Measurements from ENCODE around the gene PRKN. TPM values are rescaled to one million over a fixed set of nuclear protein-coding genes. Genes with fewer than 3 reads are reported as not detected.

Gene PRKN
- total RNA-seq, 1 donor from 2014 or later, result 7.9 TPM

DNA sequence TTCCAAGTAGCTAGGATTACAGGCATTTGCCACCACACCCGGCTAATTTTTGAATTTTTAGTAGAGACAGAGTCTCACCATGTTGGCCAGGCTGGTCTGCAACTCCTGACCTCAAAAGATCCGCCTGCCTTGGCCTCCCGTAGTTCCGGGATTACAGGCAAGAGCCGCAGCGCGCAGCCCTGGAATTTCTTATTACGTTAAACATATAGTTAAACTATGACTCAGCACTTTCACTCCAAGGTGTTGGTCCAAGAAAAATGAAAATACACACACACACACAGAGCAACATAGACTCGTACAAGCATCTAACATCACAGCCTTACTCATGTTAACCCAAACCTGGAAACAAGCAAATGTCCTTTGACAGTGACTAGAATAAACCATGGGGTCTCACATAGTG lies 663.9 kb downstream of the PRKN start:
- DNase-seq (ENCODE audit: low spot score), result no peak

GRCh38 chr6:162058281-162058875 lies 669.2 kb downstream of the PRKN start:
- DNase-seq (ENCODE audit: low spot score), result no peak

- no peak for DNase-seq (ENCODE audit: low spot score)
These were observed 670.8 kb downstream of the PRKN start for GRCh38 chr6:162056745-162057144.

DNA sequence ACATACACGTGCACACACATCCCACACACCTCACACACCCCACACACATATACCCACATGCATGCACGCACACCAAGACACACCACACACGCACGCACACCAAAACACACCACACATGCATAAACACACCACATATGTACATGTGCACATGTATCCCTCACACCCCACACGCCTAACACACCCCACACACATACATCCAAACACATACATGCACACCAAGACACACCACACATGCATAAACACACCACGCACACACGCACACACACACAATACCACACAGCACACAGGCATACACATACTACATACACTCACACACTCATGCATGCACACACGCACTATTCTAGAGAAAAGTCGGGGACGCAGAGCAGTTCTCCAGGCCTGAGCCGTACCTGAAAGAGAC lies 671.5 kb downstream of the PRKN start:
- no peak for DNase-seq (ENCODE audit: low spot score)

DNA sequence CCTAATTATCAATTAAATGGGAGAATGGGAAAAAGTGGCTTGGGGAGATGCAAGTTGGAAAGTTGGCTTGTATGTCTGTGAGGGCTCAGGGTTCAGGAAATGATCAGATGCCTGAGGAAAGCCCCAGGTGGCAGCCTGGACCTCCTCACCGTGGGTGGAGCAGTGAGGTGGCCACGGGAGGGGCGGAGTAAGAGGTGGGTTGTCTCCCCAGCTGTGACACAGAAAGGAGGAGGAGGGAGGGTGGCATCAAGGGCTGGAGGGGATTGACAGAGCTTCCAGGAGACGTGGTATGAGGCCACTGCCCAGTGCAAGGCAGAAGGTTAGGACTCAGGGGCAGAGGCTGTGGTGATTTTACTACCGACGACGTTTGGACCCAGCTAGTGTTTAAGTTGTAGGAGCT lies 672.2 kb downstream of the PRKN start:
- DNase-seq (ENCODE audit: low spot score), result no peak

DNA sequence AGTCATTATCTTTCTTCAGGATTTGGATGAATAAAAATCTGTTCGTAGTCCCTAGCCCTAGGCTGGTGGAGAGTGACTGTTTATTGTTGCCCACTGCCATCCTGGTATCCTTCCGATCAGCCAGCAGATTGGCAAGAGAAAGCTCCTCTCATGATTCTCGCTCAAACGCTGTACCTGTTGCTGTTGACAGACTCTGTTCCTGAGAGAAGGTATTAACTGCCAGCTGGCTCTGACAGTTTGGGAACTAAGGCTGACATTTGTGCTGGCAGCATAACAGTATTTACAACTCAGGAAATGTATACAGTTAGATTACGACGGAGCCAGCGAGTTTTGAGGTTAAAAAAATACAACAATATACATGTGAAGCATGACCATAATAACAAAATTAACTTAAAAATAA lies 674.5 kb downstream of the PRKN start:
- no peak for DNase-seq (ENCODE audit: low spot score)

DNA sequence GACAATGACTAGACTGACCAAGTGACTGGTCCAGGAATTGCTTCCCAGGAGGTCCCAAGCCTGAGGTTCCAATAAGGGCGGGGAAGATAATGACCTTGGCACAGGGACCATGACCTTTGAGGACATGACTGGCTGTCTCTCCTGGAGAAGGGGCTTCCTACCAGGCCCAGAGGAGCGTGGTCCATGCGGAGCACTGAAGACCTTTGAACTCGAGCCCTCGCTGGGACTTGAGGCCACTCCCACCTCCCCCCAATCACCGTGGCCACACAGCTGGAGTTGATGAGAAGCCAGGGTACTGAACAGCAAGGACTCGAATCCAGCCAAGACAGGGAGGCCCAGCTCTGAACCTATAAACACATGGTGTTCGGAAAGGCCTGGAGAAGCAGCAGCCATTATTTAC lies 677.0 kb downstream of the PRKN start:
- DNase-seq (ENCODE audit: low spot score), result no peak

DNA sequence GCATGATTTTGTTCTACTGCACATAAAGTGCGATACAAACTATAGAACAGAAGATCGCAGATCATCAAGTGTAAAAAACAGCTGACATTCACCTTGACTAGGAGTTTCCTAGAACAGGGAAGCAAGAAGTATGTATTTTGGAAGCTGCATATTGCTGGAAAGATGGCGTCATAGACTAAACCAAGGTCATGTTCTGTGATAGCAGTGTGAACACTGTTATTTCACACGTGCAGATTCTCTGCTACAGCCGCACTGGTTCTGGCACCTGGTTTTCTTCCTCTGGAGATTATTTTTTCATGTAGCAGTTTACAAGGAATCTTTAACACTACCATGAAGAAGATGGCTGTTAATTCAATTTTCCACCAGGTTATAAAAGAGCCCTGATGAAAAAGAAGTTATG lies 681.2 kb downstream of the PRKN start:
- no peak for DNase-seq (ENCODE audit: low spot score)

GRCh38 chr6:162032620-162033019 lies 694.9 kb downstream of the PRKN start:
- no peak for DNase-seq (ENCODE audit: low spot score)

- no peak for DNase-seq (ENCODE audit: low spot score)
These were observed 697.5 kb downstream of the PRKN start for GRCh38 chr6:162029873-162030576.

DNA sequence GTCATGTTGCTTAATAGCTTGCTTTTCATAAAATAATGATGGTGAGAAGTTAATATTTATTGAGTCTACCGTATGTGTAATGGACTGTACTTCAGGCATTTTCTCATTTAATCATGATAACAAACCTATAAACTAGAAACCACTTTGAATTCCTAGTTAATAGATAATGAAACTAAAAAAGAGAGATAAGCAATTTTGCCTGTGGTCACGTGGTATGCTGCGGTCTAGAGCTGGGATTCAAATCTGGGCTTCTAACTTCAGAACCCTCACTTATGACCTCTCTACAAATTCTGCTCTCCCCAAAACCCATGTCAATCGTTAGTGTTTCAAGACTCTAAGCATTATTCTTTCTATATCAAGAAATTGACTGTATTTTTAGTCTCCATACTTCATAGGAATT lies 700.7 kb downstream of the PRKN start:
- DNase-seq (ENCODE audit: low spot score), result no peak

GRCh38 chr6:162026031-162026430 lies 701.5 kb downstream of the PRKN start:
- no peak for DNase-seq (ENCODE audit: low spot score)

GRCh38 chr6:162019349-162019748 lies 708.2 kb downstream of the PRKN start:
- no peak for DNase-seq (ENCODE audit: low spot score)

DNA sequence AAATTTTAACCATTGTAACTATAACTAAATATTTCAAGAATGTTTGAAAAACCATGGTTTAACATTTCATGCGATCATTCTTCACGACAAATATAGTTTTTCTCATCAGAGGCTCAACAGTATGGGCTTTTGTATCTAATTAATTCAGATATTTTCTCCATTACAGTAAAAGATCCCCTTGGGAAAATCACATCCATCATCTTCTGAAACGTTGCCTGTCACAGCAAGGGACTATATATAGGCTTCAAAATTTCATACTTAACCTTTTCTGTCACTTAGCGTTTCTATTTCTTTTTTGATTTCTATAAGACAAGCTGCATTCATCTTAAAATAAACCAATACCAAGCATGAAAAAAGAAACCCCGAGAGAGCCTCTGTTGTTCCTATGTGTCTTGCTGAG lies 710.0 kb downstream of the PRKN start:
- DNase-seq (ENCODE audit: low spot score), result no peak

- no peak for DNase-seq (ENCODE audit: low spot score)
These were observed 713.3 kb downstream of the PRKN start for GRCh38 chr6:162014069-162014811.

- DNase-seq (ENCODE audit: low spot score), result no peak
These were observed 722.2 kb downstream of the PRKN start for GRCh38 chr6:162005372-162005771.

GRCh38 chr6:161996783-161997182 lies 730.8 kb downstream of the PRKN start:
- DNase-seq (ENCODE audit: low spot score), result no peak

DNA sequence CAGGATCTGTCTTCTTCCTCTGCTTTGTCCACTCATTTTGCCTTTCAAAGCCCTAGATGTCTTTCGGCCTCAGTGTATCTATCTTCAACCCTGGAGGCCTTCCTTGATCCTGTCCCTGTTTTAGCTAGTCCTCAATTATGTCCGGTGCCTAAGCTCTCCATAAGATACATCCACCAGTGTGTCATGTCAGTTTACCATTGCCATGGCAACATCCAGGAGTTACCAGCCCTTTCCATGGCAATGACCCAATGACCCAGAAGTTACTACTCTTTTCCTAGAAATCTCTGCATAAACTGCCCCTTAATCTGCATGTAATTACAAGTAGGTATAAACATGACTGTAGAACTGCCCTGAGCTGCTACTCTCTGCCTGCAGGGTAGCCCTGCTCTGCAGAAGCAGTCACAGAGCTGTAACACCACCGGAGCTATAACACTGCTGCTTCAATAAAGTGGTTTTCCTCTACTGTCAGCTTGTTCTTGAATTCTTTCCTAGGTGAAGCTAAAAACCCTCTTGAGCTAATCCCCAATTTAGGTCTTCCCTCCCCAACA lies 741.6 kb downstream of the PRKN start:
- no peak for DNase-seq (ENCODE audit: low spot score)

DNA sequence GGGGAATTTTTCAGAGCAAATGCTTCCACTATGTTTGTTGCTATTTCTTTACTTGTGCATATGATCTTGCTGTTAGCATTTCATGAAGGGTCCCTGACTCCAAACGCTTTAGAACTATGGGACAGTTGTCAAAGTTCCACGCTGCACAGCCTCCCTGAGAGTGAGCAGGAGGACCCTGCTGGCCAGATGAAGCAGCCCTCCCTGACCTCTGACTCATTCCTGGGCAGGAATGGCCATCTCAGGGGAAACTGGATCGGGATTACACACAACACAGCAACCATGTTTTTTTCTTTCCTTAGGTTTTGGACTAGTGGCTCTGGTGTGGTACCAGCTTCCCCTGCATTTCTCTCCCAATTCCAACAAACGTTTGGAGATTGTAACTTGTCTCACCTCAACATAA lies 742.9 kb downstream of the PRKN start:
- no peak for DNase-seq (ENCODE audit: low spot score)

DNA sequence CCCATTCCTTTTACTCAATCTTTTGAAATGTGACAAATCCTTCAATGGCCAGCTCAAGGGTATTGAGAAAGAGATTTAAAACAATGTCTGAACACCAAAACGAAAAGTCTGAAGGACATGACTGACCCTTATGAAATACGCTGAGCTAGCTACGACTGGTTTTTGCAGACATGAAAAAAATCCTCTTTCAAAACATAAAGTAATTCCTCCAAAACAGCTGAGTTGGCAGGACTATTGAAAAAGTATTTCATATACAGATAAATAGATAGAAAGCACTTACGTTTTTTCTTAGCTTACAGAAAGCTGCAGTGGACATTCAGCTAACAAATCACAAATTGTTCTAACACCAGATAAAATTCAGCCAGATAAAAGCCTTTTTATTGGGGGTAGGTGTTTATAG lies 751.0 kb downstream of the PRKN start:
- peak; percentile 73 for DNase-seq (ENCODE audit: low spot score)

DNA sequence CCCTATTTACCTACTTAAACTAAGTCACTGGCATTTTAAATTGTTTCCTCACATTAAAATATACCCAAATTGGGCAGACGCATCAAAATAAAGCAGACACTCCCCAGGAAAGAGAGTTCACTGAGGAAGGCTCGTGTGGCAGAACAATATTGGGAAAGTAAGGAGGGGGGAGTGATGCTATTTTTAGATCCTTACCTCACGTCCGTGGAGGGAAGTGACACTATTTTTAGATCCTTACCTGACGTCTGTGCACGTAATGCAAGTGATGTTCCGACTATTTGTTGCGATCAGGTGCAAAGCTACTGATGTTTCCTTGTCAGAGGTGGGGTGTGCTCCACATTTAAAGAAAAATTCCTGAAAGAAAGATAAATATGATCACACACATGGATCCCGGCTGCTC lies 754.5 kb downstream of the PRKN start:
- no peak for DNase-seq (ENCODE audit: low spot score)

GRCh38 chr6:161971043-161971442 lies 756.5 kb downstream of the PRKN start:
- DNase-seq (ENCODE audit: low spot score), result no peak
